8988T (cell line): ENCODE results near the gene MATN1.

ENCODE experiments used
- DNase-seq: peaks from one replicate; pipeline ENCODE4 v3.0.0; 2011

MATN1 gene

DNA sequence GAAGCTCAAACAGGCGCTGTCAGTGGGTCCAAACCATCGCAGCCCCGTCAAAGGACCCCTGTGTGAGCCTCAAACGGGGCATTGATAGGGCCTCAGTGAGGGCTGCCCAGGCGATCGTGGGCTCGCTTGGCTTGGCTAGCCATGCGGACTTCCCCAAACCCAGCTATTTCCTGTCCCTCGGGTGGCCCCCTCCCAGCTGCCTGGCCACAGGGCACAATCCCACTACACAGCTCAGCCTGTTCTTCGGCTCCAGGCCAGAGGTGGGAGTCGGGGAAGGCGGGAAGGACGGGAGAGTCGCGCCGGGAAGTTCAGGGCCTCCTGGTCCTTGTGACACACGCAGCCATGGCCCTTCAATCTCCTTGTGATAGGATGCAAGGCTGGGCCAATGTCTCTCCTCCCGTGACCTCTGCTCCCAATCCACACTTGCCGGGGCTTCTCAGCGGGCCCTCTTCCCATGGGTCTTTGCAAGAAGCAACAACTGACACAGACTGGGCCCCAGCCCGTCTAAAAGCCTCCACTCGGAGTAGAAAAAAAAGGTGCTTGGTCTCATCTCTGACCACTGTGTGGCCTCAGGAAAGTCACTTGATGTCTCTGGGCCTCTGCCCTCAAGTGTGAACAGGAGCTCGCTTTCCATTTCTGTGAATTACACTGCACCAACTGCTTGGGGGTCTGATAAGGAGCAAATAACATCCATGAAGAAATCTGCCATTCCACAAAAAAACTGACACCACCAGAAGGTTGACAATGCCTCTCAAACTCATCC lies 7.1 kb upstream of the MATN1 start:
- DNase-seq: no peak

DNA sequence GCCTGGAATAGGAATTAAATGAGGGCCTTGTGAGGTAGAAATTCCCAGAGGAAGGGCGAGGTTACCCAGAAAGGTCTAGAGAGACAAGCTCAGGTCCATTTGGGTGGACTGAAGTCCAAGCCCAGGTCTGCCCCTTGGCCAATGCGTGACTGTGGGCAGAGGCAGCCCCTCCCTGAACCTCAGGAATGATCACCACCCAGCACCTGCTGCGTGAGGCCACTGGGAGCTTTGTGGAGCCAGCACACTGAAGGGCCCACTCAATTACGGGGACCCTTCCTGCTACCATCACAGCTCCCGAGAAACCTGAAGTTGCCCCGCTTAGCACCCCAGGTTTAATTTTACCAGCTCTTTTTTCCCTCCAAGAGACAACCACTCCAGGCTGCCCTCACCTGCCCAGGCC lies 6.5 kb upstream of the MATN1 start:
- no peak for DNase-seq

DNA sequence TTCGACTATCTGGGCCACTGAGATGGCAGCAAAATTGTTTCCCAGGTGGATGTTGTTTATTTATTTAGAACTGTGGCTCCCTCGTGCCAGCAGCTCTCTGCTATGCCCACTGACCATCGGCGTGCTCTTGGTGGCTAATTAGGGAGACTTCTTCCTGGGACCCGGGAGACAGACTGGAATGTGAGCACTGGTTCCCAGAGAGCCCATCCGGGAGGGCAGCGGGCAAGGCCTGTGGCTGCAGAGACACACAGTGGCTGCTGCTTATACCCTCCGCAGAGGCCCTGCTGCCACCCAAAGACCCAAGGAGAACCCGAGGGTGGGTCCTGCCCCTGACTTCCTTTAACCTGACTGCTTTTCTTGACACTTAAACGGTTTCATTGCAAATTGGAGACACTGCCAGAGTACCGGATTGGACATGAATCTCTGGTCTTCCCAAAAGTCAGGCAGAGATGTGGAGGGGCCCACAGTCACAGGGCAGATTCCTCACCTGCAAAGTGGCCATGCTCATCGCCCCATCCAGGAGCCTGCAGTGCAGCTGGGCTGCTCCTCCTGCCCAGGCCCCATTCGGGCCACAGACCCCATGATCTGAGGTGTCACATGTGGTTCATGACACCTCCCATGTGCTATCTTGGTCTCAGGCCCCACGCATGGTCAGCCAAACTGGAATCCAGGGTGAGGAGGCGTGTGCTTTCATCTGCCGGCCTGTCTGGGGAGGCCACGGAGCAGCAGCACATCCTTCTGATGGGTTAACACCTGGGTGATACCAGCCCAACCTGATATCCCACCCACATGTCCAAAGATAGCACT lies 5.7 kb upstream of the MATN1 start:
- DNase-seq: no peak

DNA sequence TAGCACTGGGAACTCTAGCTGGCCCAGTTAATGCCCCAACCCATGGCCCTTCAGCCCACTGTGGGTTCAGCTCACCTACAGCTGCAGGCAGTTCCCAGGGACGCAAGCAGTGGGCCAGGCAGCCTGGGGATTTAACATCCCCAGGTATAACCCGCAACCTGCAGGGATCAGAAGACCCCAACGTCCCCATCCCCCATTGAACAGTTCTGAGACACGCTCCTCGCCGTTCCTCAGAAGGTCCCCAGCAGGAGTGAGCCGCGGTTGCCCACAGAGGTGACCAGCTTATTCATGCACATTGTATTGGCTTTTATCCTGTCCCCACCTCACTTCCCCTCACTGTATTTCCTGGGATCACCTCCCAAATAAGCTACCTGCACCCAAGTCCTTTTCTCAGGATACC lies 5.0 kb upstream of the MATN1 start:
- no peak for DNase-seq

DNA sequence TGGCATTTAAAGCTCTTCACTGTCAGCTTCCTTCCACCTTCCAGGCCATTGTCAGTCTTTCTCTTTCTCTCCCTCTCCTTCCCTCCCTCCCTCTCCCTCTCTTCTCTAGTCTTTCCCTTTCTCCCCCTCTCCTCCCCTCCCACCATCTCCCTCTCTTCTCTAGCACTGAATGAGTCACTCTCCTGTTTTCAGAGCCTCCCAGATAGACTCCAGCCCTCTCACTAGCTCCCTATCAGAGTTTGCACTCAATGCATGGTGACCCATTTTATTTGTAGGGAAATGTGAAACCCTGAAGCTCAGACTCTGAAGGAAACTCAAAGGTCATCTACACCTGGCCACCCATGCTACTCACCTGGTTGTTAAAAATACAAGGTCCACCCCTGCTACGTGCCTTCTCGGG lies 4.4 kb upstream of the MATN1 start:
- no peak for DNase-seq

DNA sequence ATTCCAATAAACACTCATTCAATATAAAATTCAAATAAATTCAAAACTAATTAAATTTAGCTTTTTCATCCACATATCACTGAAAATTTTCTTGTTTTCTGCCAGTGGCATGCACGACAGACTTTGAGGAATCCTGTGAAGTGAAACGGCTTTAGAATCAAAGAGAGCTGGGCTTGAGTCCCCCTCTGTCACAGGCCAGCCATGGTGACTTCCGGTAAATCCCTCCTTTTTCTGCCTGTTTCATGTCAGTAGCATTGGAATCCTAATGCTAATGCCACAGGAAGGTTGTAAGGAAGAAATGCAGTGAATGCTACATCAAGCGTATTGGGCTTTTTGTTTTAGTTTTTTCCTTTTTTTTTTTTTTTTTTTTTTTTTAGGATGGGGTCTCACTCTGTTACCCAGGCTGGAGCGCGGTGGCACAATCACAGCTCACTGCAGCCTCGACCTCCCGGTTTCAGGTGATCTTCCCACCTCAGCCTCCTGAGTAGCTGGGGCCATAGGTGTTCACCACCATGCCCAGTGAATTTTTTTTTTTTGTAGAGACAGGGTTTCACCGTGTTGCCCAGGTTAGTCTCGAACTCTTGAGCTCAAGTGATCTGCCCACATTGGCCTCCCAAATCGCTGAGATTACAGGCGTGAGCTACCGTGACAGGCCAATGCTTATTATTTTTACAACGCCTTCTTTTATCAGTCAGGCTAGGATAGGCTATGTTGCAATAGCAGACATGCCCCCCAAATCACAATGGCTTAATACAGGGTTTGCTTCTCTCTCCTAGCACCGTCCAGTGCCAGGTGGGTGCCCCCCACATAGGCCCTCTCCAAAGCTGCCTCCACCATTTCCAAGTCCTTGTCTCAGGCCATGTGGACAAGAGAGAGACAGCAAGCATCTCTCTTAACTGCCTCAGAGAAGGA lies 3.6 kb upstream of the MATN1 start:
- no peak for DNase-seq

DNA sequence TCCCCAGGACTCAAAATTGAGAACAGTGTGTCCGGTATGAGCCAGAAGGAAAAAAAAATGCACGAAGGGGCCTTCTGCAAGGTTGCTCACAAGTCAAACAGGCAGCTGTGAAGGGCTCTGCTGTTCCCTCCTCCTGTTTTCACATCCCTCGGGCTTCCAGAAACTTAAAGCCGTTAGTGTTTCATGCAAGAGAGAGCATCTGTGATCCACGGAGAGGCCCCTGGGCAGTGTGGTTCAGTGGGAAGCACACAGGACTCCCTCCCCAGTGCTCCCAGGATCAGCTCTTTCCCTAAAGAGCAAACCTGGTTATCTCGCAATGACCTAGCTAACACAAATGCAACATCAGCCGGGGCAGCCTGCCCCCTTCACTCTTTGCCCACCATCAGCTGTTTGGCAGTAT lies 2.9 kb upstream of the MATN1 start:
- no peak for DNase-seq

DNA sequence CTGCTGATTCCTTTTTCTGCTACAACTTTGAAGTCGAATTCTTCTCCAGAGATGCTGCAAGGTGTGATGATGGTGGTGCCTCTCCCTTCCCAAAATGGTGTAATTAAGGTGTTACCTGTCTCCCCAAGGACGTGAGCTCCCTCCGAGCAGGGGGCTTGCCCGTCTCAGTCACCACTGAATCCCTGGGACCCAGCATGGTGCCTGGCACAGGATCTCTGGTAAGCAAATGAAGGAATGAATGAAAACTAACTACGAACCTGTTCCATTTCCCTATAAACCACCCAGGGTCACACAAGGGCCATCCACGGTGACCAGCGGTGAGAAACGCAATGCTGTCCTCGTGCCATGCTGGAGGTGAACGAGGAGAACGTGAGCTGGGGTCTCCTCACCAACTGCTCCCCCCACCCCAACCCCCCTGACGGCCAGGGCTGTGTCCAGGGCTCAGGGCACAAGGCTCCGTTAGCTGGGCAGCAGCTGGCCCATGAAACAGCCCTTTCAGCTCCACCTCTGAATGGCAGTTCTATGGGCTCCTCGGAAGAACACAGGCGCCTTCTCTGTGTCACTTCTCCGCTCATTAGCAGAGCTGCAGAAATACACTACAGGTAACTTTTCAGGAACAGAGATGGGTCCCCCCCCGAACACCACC lies 2.2 kb upstream of the MATN1 start:
- DNase-seq: no peak

DNA sequence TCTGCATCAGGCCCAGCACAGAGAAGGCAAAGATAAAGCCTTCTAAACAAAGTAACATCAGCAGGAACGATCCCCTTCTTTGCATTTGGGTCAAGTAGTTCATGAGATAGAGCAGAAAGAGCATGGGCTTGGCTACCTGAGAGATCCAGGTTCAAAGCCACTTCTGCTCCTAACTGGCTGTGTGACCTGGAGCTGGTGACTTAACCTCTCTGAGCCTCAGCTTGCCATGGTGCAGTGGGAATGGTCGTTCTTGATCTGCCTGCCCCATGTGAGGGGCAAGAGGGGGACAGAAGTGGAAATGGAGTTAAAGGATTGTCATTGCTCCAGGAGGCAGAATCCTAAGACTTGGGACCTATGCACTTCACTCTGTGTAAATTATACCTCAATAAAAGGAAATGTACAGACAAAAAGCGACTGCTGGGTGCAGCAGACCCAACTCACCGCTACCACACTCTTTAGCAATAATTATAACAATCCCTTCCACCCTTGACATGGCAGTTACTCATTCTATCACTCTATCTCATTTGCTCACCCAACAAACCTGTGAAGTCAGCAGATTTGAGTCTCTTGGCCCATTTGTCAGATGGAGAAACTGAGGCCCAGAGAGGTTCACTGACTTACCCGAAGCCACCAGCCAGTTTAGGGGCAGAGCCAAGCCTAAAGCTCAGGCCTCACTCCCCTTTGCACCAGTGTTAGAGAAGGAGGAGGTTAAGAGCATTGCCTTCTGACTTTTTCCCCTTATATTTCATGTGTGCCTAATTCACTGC lies 1.5 kb upstream of the MATN1 start:
- DNase-seq: no peak

DNA sequence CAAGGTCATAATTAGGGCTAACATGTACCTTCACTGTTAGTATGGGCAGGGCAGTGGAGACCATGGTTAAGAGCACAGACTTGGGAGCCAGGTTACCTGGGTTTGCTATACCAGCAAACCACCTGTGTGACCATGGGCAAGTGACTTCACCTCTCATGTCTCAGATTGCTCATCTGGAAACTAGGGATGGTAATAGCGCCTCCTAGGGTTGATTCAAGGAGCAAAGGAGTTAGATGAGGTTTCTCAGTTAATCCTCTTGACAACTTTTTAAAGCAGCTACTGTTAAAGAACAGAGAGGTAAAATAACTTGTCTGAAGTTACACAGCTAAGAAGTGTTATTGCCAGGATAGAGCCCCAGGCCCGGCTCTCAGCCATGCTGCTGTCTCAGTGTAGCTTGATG lies 790 bp upstream of the MATN1 start:
- no peak for DNase-seq

DNA sequence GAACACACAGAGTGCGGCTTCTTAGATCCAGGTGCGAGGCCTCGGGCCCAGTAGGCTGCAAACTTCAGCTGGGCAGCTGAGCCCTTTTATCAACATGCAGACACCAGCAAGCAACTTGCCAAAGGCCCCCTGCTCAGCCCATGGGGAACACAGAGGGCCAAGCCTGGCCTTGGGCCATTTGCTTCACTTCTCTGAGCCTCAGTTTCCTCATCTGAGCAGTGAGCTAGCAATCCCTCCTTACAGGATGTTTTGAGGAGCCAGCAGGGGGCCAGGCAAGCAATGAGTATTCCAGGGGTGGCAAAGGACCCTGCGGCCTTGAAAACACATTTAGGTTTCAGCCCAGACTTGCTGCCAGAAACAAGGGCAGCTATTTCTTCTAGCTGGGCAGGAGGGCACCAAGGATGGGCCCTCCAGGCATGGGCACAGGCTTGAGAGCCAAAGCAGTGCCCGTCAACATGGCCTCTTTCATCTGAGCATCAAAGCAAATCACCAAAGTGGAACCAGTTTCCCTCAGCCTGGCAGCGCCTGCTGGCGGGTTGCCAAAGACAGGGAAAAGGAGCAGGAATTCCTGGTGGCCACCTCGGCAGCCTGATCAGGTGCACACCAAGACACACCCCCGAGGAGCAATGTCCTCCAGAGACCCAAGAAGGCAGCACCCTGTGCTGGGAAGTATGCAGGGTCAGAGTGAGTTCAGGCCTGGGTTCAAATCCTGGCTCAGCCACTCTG lies 1.4 kb downstream of the MATN1 start:
- no peak for DNase-seq

DNA sequence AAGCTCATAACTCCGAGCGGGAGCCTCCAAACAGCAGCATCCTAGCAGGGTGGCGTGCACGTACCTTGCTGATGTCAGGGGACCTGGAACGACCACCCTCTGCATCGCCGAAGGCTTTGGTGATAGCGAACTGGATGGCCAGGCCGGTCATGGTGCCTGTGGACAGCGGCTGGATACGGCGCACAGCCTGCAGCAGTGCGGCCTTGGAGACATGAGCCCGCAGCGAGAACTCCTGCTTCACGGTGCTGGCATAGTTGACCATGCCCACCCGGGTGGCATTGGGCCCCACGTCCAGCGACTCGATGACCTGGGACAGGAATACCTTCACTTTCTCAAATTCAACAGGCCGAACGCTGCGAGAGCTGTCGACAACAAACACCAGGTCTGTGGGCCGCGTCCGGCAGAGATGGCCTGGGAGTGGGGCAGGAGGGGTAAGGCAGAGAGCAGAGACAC lies 2.0 kb downstream of the MATN1 start:
- no peak for DNase-seq

DNA sequence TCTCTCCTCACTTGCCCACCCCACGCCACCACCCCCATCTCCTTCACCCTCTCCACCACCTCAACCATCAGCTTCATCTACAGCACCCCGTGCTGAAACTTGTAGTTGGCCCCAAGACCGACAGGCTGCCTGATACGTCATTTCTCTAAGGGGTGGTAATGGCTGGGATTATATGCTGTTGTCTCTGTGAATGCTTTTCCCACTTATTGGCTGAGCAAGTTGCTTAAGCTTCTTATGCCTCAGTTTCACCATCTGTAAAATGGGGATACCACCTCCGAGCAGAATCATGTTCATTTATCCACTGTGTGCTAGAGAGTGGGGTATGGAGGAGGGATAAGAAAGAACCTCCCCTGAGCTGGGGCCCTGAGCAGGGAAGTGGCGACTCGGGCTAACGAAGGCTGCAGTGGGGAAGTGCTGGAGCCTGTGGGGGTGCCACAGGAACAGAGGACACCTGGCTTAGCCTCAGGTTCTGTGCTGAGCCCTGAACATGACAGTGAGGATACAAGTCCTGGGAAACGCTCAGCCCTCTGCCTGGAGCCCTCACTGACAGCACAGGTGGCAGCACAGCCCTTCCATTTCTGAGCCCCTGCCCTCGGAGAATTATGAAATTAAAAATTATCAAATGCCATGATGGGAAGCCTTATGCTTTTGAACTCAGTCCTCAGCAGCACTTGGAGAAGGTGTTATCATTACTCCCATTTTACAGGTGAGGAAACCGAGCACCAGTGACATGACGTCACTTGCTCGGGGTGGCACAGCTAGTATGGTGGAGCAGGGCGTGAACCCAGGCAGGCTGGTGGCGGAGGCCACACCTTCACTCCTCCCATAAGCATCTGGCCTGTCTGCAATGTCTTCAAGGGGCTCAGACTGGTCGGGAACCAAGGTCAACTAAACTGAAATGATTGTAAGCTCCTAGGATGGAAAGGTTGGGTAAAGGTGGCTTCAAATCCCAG lies 2.8 kb downstream of the MATN1 start:
- no peak for DNase-seq

DNA sequence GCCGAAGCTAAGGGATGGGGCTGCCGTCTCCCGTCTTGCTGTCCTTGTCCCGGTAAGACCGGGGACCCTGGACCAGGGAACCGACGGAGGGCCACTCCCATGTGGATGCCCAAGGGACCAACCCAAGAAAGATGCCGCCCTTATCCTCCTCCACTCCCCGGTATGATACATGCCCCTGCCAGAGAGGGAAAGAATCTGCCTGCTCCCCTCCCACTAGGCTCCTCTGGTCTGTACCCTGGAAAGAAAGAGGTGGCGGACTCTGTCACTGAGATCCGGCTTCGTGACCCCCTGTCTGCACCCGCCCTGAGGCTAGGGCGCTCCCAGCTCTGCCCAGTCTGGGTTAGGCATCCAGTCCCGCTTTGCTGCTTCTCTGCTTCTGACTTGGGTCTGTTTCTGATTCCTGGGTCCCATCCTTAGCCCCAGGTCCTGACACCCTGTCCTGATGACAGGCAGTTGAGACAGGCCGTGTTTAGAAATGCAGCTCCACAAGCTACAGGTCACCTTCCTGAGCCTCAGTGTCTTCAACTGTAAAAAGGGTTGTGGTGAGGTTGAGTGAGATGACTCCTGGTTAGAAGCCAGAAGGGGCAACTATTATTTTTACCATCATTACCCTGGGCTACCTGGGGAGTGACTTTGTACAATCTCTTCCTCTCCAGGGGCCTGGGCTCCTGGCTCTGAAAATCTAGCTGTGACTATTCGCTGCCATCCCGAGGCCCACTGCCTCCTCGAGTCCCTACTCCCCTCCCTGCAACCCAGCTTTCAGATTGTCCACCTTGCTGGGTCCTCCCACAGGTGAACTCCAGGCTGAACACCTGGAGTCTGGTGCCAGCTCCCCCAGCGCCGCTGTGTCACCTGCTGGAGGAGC lies 3.7 kb downstream of the MATN1 start:
- DNase-seq: no peak

DNA sequence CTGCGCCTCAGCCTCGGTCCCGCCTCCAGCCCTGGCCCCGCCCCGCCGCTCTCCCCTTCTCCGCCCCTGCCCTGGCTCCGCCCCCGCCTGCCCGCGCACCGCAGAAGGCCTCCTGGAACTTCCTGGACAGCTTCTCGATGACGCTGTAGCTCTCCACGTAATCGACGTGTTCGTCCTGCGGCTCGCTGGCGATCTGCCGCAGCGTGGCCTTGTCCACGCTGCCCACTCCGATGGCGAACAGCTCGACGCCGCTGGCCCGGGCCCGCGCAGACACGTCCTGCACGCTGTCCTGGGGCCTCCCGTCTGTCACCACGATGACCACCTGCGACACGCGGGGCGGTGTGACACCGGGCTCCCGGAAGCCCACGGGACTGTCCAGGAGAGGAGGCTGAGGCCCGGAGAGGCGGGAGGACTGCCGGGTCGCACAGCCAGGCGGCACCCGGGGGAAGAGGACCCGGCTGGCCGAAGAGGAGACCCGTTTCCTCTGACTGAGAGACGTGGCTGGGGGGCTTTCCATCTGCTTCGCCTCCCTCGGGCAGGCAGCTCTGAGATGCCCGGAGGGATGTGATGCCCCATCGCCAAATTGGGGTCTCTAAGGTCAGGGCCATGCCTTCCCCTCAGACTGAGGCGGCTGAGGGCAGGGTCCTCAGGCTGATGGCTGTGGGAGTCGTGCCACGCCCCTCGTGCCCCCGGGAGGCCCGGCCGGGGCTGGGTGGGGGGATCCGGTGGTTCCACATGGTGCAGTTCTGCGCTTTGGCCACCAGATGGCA lies 4.6 kb downstream of the MATN1 start:
- peak; percentile 50 for DNase-seq

DNA sequence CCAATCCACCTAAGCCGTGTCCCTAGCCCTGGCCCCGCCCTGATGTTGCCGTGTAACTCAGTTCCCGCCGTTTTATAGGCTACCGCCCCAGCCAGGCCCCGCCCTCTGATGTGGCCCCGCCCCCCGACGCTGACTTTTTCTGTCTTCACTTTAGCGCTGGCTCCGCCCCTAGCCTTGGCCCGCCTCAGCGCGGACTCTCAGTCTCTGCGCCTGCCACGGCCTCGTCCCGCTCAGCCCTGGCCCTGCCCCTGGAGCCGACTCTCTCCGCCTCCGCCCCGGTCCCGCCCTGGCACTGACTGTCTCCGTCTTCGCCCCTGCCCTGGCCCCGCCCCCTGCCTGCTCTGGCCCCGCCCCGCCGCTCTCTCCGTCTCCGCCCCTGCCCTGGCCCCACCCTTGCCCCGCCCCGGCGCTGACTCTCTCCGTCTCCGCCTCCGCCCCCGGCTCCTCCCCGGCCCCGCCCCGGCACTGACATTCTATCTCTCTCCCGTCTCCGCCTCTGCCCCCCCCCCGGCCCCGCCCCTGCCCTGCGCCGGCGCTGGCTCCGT lies 5.2 kb downstream of the MATN1 start:
- DNase-seq: peak; percentile 63

DNA sequence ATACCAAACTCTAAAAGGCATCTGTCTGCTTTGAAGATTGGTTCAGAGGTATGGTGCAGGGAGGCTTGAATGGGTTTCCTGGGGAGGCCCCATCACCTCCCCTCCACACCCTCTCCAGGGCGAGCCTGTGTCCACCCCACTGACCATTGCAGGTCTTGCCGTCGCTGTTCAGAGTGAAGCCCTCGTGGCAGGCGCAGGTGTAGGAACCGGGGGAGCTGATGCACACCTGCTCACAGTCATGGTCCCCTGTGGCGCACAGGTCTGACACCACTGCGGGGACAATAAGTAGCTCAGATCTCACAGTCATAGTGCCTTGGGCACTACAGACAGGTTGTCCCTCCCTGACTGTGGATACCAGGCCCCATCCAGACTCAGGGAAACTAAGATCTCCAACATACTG lies 6.7 kb downstream of the MATN1 start:
- DNase-seq: no peak

DNA sequence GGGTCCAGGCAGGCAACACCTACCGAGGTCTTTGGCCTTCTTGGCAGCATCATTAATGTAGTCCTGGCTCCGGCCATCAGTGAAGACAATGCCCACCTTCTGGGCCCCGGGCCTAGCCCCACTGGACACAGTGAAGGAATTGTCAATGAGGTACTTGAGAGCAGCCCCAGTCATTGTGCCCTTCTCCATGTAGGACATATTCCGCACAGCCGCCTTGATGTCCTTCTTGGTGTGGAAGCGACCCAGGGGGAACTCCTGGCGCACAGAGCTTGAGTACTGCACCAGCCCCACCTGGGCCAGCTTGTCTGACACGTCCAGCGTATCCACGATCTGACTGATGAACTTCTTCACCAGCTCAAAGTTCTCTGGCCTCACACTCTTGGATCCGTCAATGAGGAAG lies 7.5 kb downstream of the MATN1 start:
- DNase-seq: no peak
